Ecto neural progenitor cell (in vitro differentiated cells): ENCODE data around the gene ZNF433.
"Not testable (repeated sequence)": the region's sequence is repeated elsewhere in the genome, so short reads cannot be mapped to it uniquely, and the experiment has no call there.

Experiments
- DNase-seq: peaks from one replicate; pipeline ENCODE4 v3.0.0-alpha.2; 2018; ENCODE audit warnings: low spot score

ZNF433 gene

DNA sequence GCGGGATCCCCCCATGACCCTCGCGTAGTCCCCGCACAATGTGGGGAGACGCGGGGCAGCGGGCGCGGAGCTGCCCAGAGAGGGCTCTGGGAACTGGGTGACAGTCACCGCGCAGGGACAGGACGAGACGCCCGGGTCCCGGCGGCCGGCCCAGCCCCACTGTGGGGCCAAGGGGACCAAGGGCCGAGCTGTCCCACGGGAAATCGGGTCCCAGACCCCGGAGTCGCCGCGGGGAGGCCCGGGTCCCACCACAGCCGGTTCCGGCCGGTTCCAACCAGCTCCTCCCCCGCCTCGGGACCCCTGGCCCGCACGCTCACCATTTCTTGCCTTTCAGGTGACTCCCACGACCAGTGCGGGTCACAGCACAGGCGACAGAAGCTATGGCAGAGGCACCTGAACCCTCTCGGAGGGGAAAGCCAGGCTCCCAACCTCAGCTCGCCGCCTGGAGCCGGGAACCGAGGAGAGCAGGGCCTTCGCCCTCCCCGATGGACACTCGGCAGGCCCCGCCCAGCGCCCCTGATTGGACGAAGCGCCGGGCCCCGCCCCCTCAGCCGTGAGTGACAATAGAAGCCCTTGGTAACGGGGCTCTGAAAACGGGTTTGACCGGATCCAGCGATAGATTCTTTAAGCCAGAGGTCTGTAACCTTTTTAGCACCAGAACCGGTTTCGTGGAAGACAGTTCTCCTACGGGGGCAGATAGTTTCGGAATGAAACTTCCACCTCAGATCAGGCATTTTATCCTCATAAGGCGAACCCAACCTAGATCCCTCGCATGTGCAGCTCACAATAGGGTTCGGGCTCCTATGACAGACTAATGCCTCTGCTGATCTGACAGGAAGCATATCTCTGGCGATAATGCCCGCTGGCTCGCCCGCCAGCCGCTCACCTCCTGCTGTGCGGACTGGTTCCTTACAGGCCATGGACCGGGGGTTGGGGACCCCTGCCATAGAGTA, at the start of gene ZNF433:
ZNF433 (minus strand) TSS at position 460 of the 953 bp plus-strand sequence; CDS start at position 320, 140 bp downstream.
- DNase-seq: peak; percentile 95

- DNase-seq: not testable (repeated sequence)
Measured at GRCh38 chr19:12083336-12083735, 47.9 kb upstream of the ZNF433 start.

GRCh38 chr19:12077375-12077774, 41.9 kb upstream of the ZNF433 start:
- no peak for DNase-seq

- DNase-seq: not testable (repeated sequence)
Measured at GRCh38 chr19:12076331-12076730, 40.9 kb upstream of the ZNF433 start.

GRCh38 chr19:12075538-12076139, 40.2 kb upstream of the ZNF433 start:
- DNase-seq: no peak

- DNase-seq: peak; percentile 94
Measured at GRCh38 chr19:12064590-12065538, 29.4 kb upstream of the ZNF433 start, which contains the start of gene ZNF844. Gene ZNF844 (plus strand): TSS chr19:12064731. CDS start chr19:12064874, 143 bp downstream.

GRCh38 chr19:12055784-12056183, 20.3 kb upstream of the ZNF433 start:
- no peak for DNase-seq

DNA sequence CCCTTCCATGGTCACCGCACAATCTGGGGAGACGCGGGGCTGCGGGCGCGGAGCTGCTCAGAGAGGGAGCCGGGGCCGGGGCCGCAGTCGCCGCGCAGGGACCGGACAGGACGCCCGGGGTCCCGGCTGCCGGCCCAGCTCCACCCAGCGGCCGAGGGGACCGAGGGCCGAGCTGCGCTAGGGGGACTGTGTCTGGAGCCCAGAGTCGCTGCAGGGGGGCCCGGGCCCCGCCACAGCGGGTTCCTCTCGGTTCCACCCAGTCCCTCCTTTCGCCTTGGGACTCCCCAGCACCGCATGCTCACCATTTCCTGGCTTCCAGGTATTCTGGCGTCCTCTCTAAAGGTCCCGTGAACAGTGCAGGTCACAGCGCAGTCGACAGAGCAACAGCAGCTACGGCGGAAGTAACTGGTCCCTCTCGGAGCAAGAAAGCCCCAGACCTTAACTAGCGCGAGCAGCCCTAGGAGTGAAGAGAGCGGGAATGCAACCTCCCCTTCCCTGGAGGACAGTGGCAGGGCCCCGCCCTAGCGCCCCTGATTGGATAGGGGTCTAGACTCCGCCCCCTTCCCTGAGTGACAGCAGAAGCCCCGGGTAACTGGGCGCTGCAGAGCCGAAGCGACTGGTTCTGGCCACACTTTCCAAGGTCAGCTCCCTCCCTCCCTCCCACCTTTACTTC, 17.2 kb upstream of the ZNF433 start, which contains the start of gene ZNF878:
ZNF878 (minus strand) TSS at position 465 of the 673 bp plus-strand sequence; CDS start at position 305, 160 bp downstream.
- peak; percentile 95 for DNase-seq

DNA sequence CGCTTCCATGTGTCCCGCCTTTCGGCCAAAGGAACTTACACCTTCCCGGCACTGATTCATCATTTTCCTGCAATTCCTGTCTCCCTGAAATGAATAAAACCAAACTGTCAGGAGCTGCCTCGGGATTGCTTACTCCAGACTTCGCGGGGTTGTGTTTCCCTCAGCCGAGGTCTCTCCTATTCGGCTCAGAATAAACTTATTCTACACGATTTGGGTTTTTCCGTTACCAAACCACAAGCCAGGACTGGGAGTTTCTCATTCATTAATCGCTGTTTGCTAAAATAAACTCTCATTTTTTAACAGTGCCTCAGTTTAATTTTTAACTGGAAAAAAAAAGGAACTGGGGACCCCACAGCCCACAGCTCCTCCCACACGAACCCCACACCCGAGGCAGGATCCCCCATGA, 16.6 kb upstream of the ZNF433 start:
- DNase-seq: no peak

DNA sequence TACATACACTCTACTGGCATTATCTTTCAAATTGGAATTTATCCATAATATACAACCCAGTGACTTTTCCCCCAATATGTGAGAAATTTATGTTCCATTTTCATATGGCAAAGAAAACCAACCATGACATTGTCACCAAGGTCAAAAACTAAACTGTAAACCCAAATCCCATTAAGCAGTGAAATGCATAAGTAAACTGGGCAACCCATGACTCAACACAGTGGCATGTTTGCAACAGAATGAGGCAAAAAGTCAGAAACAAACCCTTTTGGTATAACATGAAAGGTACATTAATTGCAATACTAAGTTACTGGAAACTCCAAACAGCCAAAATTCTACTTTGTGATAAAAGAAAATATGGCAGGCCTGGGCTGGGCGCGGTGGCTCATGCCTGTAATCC, 12.4 kb upstream of the ZNF433 start:
- DNase-seq: no peak

DNA sequence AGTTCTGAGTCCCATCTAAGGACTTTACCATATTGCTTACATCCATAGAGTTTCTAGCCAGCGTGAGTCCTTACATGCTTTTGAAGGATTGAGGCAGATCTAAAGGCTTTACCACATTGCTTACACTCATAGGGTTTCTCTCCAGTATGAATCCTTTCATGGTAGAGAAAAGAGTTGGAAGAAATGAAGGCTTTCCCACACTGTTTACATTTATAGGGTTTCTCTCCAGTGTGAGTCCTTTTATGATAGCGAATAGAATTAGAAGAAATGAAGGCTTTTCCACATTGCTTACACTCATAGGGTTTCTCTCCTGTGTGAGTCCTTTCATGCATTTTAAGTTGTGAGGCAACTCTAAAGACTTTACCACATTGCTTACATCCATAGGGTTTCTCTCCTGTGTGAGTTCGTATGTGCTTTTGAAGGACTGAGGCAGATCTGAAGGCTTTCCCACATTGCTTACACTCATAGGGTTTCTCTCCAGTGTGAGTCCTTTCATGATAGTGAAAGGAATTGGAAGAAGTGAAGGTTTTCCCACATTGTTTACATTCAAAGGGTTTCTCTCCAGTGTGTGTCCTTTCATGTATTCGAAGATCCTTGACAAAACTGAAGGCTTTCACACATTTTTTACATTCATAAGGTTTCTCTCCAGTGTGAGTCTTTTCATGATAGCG, 8.4 kb upstream of the ZNF433 start:
- no peak for DNase-seq

DNA sequence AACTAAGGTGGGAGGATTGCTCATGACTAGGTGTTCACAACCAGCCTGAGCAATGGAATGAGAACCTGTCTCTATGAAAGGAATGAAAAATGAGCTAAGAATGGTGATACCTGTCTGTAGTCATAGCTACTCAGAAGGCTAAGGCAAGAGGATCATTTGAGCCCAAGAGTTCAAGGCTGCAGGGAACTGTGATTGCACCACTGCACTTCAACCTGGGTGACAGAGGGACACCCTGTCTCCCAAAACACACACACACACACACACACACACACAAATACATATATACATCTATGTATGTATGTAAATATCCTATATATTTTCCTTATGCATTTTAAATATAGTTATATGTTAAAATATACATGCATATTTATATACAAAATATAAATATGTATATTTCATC, 7.4 kb upstream of the ZNF433 start:
- no peak for DNase-seq

DNA sequence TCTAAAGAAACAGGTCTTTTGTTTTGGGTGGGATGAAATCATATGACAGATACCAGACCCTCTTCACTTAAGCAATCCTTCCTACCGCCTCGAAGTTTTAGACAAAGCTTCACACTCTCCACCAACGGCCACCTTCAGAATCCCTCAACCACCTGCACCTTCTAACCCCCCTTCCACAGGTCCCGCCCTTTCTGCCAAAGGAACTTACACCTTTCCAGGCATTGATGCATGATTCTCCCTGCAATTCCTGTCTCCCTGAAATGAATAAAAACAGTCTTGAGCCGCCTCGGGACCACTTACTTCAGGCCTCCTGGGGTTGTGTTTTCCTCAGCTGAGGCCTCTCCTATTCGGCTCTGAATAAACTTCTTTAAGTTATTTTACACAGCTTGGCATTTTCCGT, 859 bp downstream of the ZNF433 start:
- no peak for DNase-seq

GRCh38 chr19:12034198-12034597, 1.3 kb downstream of the ZNF433 start:
- DNase-seq: no peak

DNA sequence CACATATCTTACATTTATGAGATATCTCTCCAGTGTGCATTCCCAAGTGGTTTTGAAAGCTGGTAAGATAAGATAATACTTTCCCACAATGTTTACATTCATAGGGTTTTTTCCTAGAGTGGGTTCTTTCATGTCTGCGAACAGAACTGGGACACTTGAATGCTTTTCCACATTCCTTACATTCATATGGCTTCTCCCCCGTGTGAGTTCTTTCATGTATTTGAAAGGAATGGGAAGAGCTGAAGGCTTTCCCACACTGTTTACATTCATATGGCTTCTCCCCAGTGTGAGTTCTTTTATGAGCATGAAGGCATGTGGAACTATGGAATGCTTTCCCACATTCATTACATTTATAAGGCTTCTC, 19.7 kb downstream of the ZNF433 start:
- no peak for DNase-seq

GRCh38 chr19:12015015-12015752, 20.3 kb downstream of the ZNF433 start:
- DNase-seq: no peak

DNA sequence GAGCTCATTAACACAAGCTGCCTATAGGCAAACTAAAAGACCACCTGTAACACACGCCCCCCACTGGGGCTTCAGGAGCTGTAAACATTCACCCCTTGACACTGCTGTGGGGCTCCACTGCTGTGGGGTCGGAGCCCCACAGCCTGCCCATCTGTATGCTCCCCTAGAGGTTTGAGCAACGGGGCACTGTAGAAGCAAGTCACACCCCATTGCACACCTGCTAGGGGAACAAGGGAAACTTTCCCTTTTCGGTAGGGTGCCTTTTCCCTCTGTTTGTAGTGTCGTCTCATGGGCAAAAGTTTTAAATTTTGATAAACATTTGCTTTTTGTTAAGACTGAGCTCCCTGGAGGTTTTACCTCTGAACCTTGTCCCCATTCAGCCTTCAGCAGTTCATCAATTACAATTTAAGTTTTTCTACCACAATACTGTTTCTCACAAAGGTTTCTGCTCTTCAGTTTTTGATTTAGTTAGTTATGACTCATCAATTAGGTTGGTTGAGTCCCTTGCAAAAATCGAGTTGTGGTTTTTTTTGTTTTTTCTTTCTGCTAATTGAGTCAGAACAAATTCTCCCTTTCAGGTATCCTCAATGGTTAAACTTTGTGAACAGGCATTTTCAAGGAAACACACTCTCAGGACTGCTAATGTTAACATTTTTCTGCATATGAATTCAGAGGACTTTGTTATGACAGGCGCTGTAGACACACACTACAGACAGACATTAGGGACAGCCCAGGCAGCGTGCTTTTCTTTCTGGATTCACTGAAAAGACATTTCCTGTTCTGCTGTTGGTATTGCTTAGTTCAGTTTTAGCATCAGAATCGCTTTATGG, 35.1 kb downstream of the ZNF433 start:
- DNase-seq: no peak

GRCh38 chr19:11995174-11995573, 40.3 kb downstream of the ZNF433 start:
- no peak for DNase-seq

- DNase-seq: not testable (repeated sequence)
Measured at GRCh38 chr19:11991921-11992320, 43.6 kb downstream of the ZNF433 start.
